Thymus (tissue), 11 donors: ENCODE results near the gene UPK3A. TPM values are rescaled to one million over a fixed set of nuclear protein-coding genes. Genes with fewer than 3 reads are reported as not detected.

Experiments used
- DNase-seq, 9 donors: peaks; one replicate each; pipeline ENCODE4 v3.0.0-alpha.2; 2013; ENCODE audit warnings: low spot score in 9 of 9, low read depth in 6 of 9, missing footprints in 1 of 9
- H3K27ac ChIP-seq, 2 donors: one replicate each; pipeline ENCODE4 v1.5.1; 2013; ENCODE audit warnings: control low read depth in 1 of 2, low read depth in 1 of 2, low read length in 1 of 2, mild to moderate bottlenecking in 1 of 2, moderate library complexity in 1 of 2
- H3K27me3 ChIP-seq, 2 donors: one replicate each; pipeline ENCODE4 v1.5.1; 2013; ENCODE audit warnings: low read length in 1 of 2; ENCODE audit not compliant: control insufficient read depth in 2 of 2, insufficient read depth in 1 of 2
- H3K36me3 ChIP-seq, 2 donors: one replicate each; pipeline ENCODE4 v1.5.1; 2013; ENCODE audit warnings: low read length in 1 of 2, mild to moderate bottlenecking in 1 of 2, moderate library complexity in 1 of 2; ENCODE audit not compliant: control insufficient read depth in 2 of 2, insufficient read depth in 2 of 2
- H3K4me1 ChIP-seq, 2 donors: one replicate each; pipeline ENCODE4 v1.5.1; 2013; ENCODE audit warnings: low read length in 2 of 2; ENCODE audit not compliant: control insufficient read depth in 2 of 2, insufficient read depth in 2 of 2
- H3K4me3 ChIP-seq, 2 donors: one replicate each; pipeline ENCODE4 v1.5.1; 2013; ENCODE audit warnings: low read length in 2 of 2, control low read depth in 1 of 2, mild to moderate bottlenecking in 1 of 2
- H3K9me3 ChIP-seq, 2 donors: one replicate each; pipeline ENCODE4 v1.5.1; 2013; ENCODE audit warnings: low read length in 1 of 2, mild to moderate bottlenecking in 1 of 2; ENCODE audit not compliant: control insufficient read depth in 2 of 2, insufficient read depth in 1 of 2
- WGBS: extraction: QIAGEN DNeasy Blood & Tissue Kit; methylation state at CpG from one replicate; pipeline ENCODE4 v1.1.7; 2013; 5-methylcytosine and 5-hydroxymethylcytosine counted together
- polyA plus RNA-seq: library from polyadenylated mRNA; stranded (reverse); fragments of 200-250 nt; gene quantifications from one replicate; pipeline ENCODE4 v1.2.3, GENCODE V29; 2013
- total RNA-seq: library from RNA; stranded (reverse); fragments of 120-200 nt; gene quantifications from one replicate; pipeline ENCODE4 v1.2.4, GENCODE V29; 2013
- donor health status: healthy.

Gene UPK3A
- total and polyA plus RNA-seq, 2 donors: 0.47 to 1.0 TPM

GRCh38 chr22:45263463-45264269 is 21.1 kb upstream of the UPK3A start:
- Histone ChIP-seq H3K4me1 (peaks cover 9 to 24% of the 10 kb centered on the region in 2 donors), H3K9me3 (peaks cover 1 to 10% of the 10 kb centered on the region in 2 donors), H3K36me3 (no peaks in the 10 kb centered on the region), H3K27me3 (peaks cover 11 to 46% of the 10 kb centered on the region in 2 donors), H3K4me3 (no peak overlapping the region), H3K27ac (peak overlapping the region in 1 of 2 donors; percentile 32)
- 32% methylated on average over 17 of the region's 17 CpGs for WGBS
- no peak for DNase-seq

DNA sequence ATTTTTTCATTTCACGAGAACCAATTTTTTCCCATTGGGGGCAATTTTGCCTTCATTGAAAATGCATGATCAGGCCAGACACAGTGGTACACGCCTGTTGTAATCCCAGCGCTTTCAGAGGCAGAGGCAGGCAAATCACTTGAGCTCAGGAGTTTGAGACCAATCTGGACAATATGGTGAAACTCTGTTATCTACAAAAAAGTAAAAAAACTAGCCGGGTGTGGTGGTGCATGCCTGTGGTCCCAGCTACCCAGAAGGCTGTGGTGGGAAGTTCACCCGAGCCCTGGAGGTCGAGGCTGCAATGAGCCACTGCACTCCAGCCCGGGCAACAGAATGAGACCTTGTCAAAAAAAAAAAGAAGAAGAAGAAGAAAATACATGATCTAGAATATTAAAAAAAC is 19.2 kb upstream of the UPK3A start:
- WGBS: 72% methylated on average over 7 of the region's 7 CpGs
- H3K4me1 ChIP-seq: peaks cover 14 to 33% of the 10 kb centered on the region in 2 donors
- H3K27ac ChIP-seq: no peak overlapping the region
- peaks cover 17 to 62% of the 10 kb centered on the region in 2 donors for H3K27me3 ChIP-seq
- H3K9me3 ChIP-seq: peaks cover 1 to 10% of the 10 kb centered on the region in 2 donors
- H3K36me3 ChIP-seq: no peaks in the 10 kb centered on the region
- no peak overlapping the region for H3K4me3 ChIP-seq
- DNase-seq: no peak

- Histone ChIP-seq H3K4me3 (peak overlapping the region; percentile 34 to 46), H3K27me3 (peaks cover 17 to 65% of the 10 kb centered on the region in 2 donors), H3K4me1 (peaks cover 10 to 20% of the 10 kb centered on the region in 2 donors), H3K27ac (no peak overlapping the region), H3K36me3 (no peaks in the 10 kb centered on the region), H3K9me3 (peaks cover 0 to 1% of the 10 kb centered on the region in 2 donors)
- WGBS: 2% methylated on average over 47 of the region's 47 CpGs
- peak in 2 of 9 donors; percentile 21 to 23 for DNase-seq
Measured at GRCh38 chr22:45268167-45268957, 16.4 kb upstream of the UPK3A start.

DNA sequence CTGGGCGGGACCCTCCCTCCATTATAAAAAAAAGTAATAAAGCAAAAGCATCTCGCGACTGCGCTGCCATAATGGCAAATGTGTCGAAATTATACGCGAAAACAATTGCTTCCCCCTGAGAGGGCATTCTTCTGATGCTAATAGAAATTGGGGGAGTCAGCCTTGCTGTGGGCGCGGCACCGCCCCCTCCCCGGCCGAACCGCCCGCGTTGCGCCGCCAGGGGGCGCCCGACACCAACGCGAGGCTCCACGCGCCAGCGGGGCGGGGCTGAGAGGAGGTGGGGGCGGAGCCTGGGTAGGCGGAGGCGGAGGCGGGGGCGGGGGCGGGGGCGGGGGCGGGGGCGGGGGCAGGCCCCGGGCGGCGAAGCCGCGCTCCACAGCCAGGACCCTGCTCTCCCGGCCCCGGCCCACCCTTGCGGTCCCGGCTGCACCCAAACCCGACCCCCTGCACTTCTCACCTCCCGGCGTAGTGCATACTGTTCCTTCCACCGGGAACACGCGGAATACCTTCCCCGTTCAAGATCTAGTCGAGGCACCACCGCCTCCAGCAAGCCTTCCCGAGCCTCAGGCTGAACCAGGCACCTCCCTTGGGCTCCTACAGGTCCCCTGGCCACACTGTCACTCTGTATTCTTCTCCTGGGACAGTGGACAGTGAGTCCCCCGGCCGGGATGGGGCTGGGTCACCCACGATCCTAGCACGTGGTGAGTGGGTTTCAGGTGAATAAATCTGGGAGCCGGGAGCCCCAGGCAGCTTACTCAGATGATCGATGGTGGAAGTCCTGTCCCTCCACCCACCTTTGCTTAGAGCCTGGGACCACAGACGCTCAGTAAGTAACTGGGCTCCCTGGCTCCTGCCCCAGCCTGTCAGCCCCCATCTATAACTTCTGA is 15.5 kb upstream of the UPK3A start:
- Histone ChIP-seq H3K36me3 (no peaks in the 10 kb centered on the region), H3K4me1 (peaks cover 4 to 11% of the 10 kb centered on the region in 2 donors), H3K27ac (no peak overlapping the region), H3K27me3 (peaks cover 17 to 62% of the 10 kb centered on the region in 2 donors), H3K4me3 (peak overlapping the region; percentile 34 to 46), H3K9me3 (no peaks in the 10 kb centered on the region)
- DNase-seq: peak in 8 of 9 donors; percentile 62 to 89 (median 80)
- WGBS: 2% methylated on average over 60 of the region's 60 CpGs

- Histone ChIP-seq H3K4me1 (peaks cover 4 to 11% of the 10 kb centered on the region in 2 donors), H3K27me3 (peaks cover 16 to 60% of the 10 kb centered on the region in 2 donors), H3K36me3 (no peaks in the 10 kb centered on the region), H3K4me3 (no peak overlapping the region), H3K27ac (no peak overlapping the region), H3K9me3 (no peaks in the 10 kb centered on the region)
- 79% methylated on average over 16 of the region's 16 CpGs for WGBS
- DNase-seq: no peak
Measured at GRCh38 chr22:45270095-45271020, 14.4 kb upstream of the UPK3A start.

GRCh38 chr22:45271667-45272201 is 13.0 kb upstream of the UPK3A start:
- peaks cover 4 to 11% of the 10 kb centered on the region in 2 donors for H3K4me1 ChIP-seq

DNA sequence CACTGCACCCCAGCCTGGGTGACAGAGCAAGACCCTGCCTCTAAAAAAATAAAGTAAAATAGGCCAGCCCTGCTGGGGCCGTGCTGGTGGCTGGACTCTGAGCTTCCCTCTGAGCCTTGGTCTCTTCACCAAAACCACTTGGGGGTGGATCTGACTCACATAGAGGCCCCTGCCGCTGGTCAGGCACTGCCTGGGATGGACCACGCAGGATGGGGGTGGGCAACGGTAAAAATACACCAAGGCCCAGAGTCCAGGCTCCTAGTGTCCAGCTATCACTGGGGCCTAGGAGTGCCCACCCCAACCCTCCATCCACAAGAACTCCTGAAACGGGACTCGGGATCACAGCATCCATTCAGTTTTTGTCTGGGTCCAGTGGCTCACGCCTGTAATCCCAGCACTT is 12.3 kb upstream of the UPK3A start:
- DNase-seq: no peak
- no peaks in the 10 kb centered on the region for H3K9me3 ChIP-seq
- no peak overlapping the region for H3K27ac ChIP-seq
- no peak overlapping the region for H3K4me3 ChIP-seq
- peaks cover 14 to 44% of the 10 kb centered on the region in 2 donors for H3K27me3 ChIP-seq
- no peaks in the 10 kb centered on the region for H3K36me3 ChIP-seq
- 96% methylated on average over 7 of the region's 7 CpGs for WGBS
- H3K4me1 ChIP-seq: peaks cover 4 to 11% of the 10 kb centered on the region in 2 donors

More at GRCh38 chr22:45271667-45272201, 13.0 kb upstream of the UPK3A start:
- 79% methylated on average over 13 of the region's 13 CpGs for WGBS
- Histone ChIP-seq H3K27ac (no peak overlapping the region), H3K36me3 (no peaks in the 10 kb centered on the region), H3K27me3 (peaks cover 14 to 49% of the 10 kb centered on the region in 2 donors), H3K9me3 (no peaks in the 10 kb centered on the region), H3K4me3 (no peak overlapping the region)
- no peak for DNase-seq
